DOHH2 (cell line): ENCODE data around the gene JMJD8.

ENCODE experiments used
- H3F3A ChIP-seq: fragments of 200-600 bp; sonication (generic), shearing (Covaris generic); 2 replicates; pipeline ENCODE4 v1.6.0; 2016; ENCODE audit warnings: antibody characterized with exemption, mild to moderate bottlenecking; ENCODE audit not compliant: control insufficient read depth, insufficient read depth
- H3K27ac ChIP-seq: fragments of 200-600 bp; sonication (generic); 2 replicates; pipeline ENCODE4 v1.5.1; 2014; ENCODE audit warnings: low read depth, mild to moderate bottlenecking, low read length, moderate library complexity
- H3K27me3 ChIP-seq: fragments of 200-600 bp; sonication (generic); 2 replicates; pipeline ENCODE4 v1.6.1; 2014; ENCODE audit warnings: mild to moderate bottlenecking, low read length, mixed read lengths; ENCODE audit not compliant: control insufficient read depth
- H3K36me3 ChIP-seq: fragments of 200-600 bp; sonication (generic); 2 replicates; pipeline ENCODE4 v1.6.1; 2014; ENCODE audit warnings: mild to moderate bottlenecking, low read length, moderate library complexity, mixed read lengths; ENCODE audit not compliant: control insufficient read depth
- H3K4me1 ChIP-seq: fragments of 200-600 bp; sonication (generic); 2 replicates; pipeline ENCODE4 v1.6.1; 2014; ENCODE audit warnings: mild to moderate bottlenecking, low read length, mixed read lengths; ENCODE audit not compliant: control insufficient read depth
- H3K4me2 ChIP-seq: fragments of 200-600 bp; sonication (generic); 2 replicates; pipeline ENCODE4 v1.6.0; 2014; ENCODE audit warnings: mild to moderate bottlenecking, low read length, moderate library complexity
- H3K4me3 ChIP-seq: fragments of 200-600 bp; sonication (generic); 2 replicates; pipeline ENCODE4 v1.5.1; 2014; ENCODE audit warnings: mild to moderate bottlenecking, low read length, mixed read lengths
- H3K79me2 ChIP-seq: fragments of 200-600 bp; sonication (generic); 2 replicates; pipeline ENCODE4 v1.6.1; 2014; ENCODE audit warnings: mild to moderate bottlenecking, low read length, mixed read lengths; ENCODE audit not compliant: control insufficient read depth
- H3K9me2 ChIP-seq: fragments of 200-600 bp; sonication (generic); replicated peaks from 2 replicates; pipeline ENCODE4 v1.6.1; 2014; ENCODE audit warnings: mild to moderate bottlenecking, low read length, mixed read lengths; ENCODE audit not compliant: control insufficient read depth
- H3K9me3 ChIP-seq: fragments of 200-600 bp; sonication (generic); 2 replicates; pipeline ENCODE4 v1.6.1; 2014; ENCODE audit warnings: antibody characterized with exemption, low read length, mixed read lengths; ENCODE audit not compliant: control insufficient read depth, insufficient read depth
- H4K20me1 ChIP-seq: fragments of 200-600 bp; sonication (generic); 2 replicates; pipeline ENCODE4 v1.6.0; 2014; ENCODE audit warnings: low read depth, mild to moderate bottlenecking, antibody characterized with exemption, low read length, moderate library complexity; ENCODE audit not compliant: control insufficient read depth, insufficient read depth
- CTCF ChIP-seq: fragments of 200-600 bp; sonication (generic); IDR thresholded peaks from one replicate; pipeline ENCODE4 v1.5.1; 2014; ENCODE audit warnings: antibody characterized with exemption, mild to moderate bottlenecking, low read depth, low read length; ENCODE audit not compliant: poor library complexity, severe bottlenecking
- EZH2phosphoT487 ChIP-seq: fragments of 200-600 bp; sonication (generic); IDR thresholded peaks from 2 replicates; pipeline ENCODE4 v1.6.1; 2017; ENCODE audit warnings: borderline replicate concordance, mild to moderate bottlenecking, antibody characterized with exemption, low read length, moderate library complexity, mixed read lengths

The JMJD8 gene

DNA sequence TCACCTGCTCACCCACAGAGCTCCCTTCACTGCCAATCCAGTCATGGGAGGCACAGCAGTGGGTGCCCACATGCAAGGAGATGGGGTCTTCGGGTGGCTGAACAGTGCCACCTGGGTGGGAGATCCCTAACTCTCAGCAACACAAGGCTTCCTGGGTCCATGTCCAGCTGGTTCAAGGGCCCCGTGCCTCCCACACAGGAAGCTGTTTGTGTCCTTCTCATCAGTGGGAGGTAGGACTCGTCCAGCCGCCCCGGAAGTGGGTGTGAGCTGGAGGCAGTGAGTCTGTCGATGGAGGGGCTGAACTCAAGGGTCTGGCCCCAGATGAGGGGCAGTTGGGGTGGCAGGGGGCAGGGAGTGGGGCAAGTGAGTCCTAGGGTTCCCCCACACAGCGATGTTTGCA, 19.9 kb upstream of the JMJD8 start:
- Histone ChIP-seq H3K4me3 (no peak overlapping the region), H3K27me3 (peaks cover 65% of the 10 kb centered on the region)
- no peak for TF ChIP-seq CTCF
- TF ChIP-seq EZH2phosphoT487, result no peak

DNA sequence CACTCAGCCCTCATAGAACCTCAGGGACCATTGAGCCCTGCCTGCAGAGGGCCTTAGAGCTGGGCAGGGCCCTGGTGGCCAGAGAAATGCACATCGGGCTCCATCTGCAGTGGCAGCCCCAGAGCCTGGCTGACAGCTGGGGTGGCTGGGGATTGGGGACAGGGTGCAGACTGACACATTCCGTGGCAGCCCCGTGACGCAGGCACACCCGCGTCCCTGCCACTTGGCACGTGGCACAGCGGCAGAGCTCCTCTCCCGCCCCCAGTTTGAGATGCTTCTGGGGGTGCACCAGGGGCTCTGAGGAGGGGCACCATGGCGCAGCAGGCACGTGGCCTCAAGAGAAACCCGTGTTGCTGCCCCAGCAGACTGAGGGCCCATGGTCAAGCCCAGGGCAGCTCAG, 19.3 kb upstream of the JMJD8 start:
- peaks cover 62% of the 10 kb centered on the region for H3K27me3 ChIP-seq
- no peak overlapping the region for H3K27ac ChIP-seq
- no peaks in the 10 kb centered on the region for H3F3A ChIP-seq
- no peak overlapping the region for H3K4me3 ChIP-seq
- no peaks in the 10 kb centered on the region for H3K79me2 ChIP-seq
- no peaks in the 10 kb centered on the region for H4K20me1 ChIP-seq
- H3K9me3 ChIP-seq, result no peaks in the 10 kb centered on the region
- no peak overlapping the region for H3K4me2 ChIP-seq
- no peaks in the 10 kb centered on the region for H3K4me1 ChIP-seq
- TF ChIP-seq EZH2phosphoT487, result no peak
- TF ChIP-seq CTCF, result no peak
- H3K9me2 ChIP-seq, result no peaks in the 10 kb centered on the region
- no peaks in the 10 kb centered on the region for H3K36me3 ChIP-seq

More for the DNA sequence above, 19.9 kb upstream of the JMJD8 start:
- Histone ChIP-seq H3K9me2 (no peaks in the 10 kb centered on the region), H3K9me3 (no peaks in the 10 kb centered on the region), H3K79me2 (no peaks in the 10 kb centered on the region), H4K20me1 (no peaks in the 10 kb centered on the region), H3K4me2 (no peak overlapping the region), H3K27ac (no peak overlapping the region), H3K36me3 (no peaks in the 10 kb centered on the region), H3F3A (no peaks in the 10 kb centered on the region), H3K4me1 (no peaks in the 10 kb centered on the region)

GRCh38 chr16:702341-702740, 18.2 kb upstream of the JMJD8 start:
- Histone ChIP-seq H3K9me2 (no peaks in the 10 kb centered on the region), H3K79me2 (no peaks in the 10 kb centered on the region), H3F3A (no peaks in the 10 kb centered on the region), H3K27me3 (peaks cover 61% of the 10 kb centered on the region), H3K36me3 (no peaks in the 10 kb centered on the region), H3K4me2 (no peak overlapping the region), H3K27ac (no peak overlapping the region), H4K20me1 (no peaks in the 10 kb centered on the region), H3K9me3 (no peaks in the 10 kb centered on the region), H3K4me1 (no peaks in the 10 kb centered on the region), H3K4me3 (no peak overlapping the region)
- TF ChIP-seq CTCF (no peak), EZH2phosphoT487 (no peak)
